Activated CD4-positive, CD25-positive, alpha-beta regulatory T cell treated with anti-CD3 and anti-CD28 coated beads, Interleukin-2, amount 50 U/mL, for 16 hours (primary cell): ENCODE measurements around the gene IL12RB1.
A peak's percentile ranks its signal among the peaks of the same experiment; 100 is the strongest.
"Not testable (repeated sequence)": the region's sequence is repeated elsewhere in the genome, so short reads cannot be mapped to it uniquely, and the experiment has no call there.

Experiments used
- DNase-seq: peaks from one replicate; pipeline ENCODE4 v3.0.0-alpha.2; 2020; ENCODE audit warnings: low read depth, low spot score

IL12RB1 gene

DNA sequence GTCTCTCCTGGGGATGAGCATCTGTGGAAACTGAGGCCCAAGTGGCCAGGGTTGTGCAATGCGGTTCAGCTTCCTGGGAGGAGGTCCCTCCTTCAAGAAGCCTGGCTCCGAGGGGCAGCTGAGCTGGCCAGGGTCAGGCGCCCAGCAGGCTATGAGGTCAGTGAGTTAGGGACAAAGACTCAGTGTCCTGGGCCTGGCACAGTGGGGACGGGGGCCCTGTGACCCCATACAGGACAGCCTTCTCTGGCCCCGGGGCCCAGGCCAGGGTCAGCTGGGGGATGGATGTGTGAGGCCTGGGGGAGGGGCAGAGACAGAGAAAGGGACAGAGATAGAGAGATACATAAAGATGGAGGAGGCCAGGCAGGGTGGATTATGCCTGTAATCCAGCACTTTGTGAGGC lies 3.0 kb upstream of the IL12RB1 start:
- no peak for DNase-seq

DNA sequence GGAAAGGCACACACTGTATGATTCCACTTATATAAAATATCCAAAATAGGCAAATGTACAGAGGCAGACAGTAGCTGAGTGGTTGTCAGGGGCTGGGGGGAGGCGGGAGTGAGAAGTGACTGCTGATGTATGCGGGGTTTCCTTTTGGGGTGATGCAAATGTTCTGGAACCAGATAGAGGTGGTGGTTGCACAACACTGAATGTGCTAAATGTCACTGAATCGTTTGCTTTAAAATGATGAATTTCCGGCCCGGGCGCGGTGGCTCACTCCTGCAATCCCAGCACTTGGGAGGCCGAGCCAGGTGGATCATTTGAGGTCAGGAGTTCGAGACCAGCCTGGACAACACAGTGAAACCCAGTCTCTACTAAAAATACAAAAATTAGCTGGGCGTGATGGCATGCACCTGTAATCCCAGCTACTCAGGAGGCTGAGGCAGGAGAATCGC lies 2.4 kb upstream of the IL12RB1 start:
- not testable (repeated sequence) for DNase-seq

DNA sequence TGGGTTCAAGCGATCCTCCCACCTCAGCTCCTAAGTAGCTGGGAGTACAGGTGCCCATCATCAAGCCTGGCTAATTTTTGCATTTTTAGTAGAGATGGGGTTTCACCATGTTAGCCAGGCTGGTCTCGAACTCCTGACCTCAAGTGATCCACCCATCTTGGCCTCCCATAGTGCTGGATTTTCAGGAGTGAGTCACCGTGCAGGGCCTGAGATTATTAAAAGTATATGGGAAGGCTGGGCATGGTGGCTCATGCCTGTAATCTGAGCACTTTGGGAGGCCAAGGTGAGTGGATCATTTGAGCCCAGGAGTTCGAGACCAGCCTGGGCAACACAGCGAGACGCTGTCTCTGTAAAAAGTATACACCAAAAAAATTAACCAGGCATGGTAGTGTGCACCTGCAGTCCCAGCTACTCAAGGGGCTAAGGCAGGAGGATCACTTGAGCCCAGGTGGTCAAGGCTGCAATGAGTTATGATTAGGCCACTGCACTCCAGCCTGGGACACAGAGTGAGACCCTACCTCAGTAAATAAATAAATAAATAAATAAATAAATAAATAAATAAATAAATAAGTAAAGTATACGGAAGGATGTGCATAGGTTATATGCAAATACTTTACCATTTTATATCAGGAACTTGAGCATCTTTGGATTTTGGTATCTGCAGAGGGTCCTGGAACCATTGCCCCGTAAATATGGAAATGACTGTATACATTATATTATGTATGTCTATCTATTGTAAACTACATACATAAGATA lies 854 bp downstream of the IL12RB1 start:
- DNase-seq = no peak

DNA sequence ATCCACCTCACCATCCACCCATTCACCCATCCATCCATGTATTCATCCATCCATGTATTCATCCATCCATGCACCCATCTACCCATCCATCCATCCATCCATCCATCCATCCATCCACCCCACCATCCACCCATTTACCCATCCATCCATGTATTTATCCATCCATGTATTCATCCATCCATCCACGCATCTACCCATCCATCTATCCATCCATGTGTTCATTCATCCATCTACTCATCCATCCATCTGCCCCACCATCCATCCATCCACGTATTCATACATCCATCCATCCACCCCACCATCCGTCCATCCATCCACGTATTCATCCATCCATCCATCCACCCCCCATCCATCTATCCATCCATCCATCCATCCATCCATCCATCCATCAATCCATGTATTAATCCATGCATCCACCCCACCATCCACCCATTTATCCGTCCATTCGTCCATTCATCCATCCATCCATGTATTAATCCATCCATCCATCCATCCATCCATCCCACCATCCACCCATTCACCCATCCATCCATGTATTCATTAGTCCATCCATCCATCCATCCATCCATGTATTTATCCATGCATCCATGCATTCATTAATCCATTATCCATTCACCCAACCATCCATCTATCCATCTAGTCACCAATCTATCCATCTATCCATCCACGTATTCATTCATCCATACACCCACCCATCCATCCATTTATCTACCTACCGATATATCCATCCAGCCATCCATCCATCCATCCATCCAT lies 2.6 kb downstream of the IL12RB1 start:
- DNase-seq = no peak

GRCh38 chr19:18074192-18074591 lies 12.5 kb downstream of the IL12RB1 start:
- DNase-seq = no peak

GRCh38 chr19:18073197-18073596 lies 13.5 kb downstream of the IL12RB1 start:
- no peak for DNase-seq

- DNase-seq = no peak
Observed at GRCh38 chr19:18072335-18072734, 14.4 kb downstream of the IL12RB1 start.

GRCh38 chr19:18070181-18070580 lies 16.6 kb downstream of the IL12RB1 start:
- no peak for DNase-seq

- no peak for DNase-seq
Observed at GRCh38 chr19:18069383-18069782, 17.4 kb downstream of the IL12RB1 start.

DNA sequence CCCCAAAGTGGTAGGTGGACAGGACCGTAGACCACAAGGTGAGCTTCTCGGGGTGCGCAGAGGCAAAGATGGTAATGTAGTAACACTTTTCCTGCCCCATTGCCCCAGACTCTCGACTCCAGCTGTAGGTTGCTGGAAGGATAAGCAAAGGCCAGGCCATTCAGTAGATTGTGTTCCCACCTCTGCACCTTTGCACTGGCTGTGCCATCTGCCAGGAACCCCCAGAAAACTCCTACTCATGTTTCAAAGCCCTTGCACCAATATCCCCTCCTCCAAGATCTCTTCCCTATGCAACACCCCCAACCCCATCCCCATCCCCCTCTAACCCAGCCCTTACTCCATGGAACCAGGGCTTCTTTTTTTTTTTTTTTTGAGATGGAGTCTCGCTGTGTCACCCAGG lies 18.3 kb downstream of the IL12RB1 start:
- DNase-seq = no peak

- no peak for DNase-seq
Observed at GRCh38 chr19:18065173-18065495, 21.6 kb downstream of the IL12RB1 start.

GRCh38 chr19:18063463-18063862 lies 23.3 kb downstream of the IL12RB1 start:
- DNase-seq = no peak

DNA sequence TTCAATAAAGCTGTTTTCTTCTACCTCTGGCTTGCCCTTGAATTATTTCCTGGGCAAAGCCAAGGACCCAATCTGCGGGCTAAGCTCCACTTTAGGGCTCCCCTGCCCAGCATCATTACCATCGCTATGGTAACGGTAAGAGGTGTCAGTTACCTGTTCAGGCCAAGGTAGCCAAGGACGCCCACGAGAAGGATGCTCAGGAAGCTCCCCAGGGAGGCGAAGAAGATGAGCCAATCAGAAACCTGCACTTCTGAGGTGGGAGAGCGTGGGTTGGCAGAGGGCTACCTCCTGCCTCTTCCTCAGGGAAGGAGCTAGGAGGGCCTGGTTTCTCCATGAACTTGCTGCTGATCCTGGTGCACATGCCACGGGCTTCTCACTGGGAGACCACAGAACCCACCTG lies 24.7 kb downstream of the IL12RB1 start:
- DNase-seq = no peak

- DNase-seq = no peak
Observed at GRCh38 chr19:18060472-18060871, 26.3 kb downstream of the IL12RB1 start.

- no peak for DNase-seq
Observed at GRCh38 chr19:18059902-18060301, 26.8 kb downstream of the IL12RB1 start.

- no peak for DNase-seq
Observed at GRCh38 chr19:18059297-18059696, 27.4 kb downstream of the IL12RB1 start.

DNA sequence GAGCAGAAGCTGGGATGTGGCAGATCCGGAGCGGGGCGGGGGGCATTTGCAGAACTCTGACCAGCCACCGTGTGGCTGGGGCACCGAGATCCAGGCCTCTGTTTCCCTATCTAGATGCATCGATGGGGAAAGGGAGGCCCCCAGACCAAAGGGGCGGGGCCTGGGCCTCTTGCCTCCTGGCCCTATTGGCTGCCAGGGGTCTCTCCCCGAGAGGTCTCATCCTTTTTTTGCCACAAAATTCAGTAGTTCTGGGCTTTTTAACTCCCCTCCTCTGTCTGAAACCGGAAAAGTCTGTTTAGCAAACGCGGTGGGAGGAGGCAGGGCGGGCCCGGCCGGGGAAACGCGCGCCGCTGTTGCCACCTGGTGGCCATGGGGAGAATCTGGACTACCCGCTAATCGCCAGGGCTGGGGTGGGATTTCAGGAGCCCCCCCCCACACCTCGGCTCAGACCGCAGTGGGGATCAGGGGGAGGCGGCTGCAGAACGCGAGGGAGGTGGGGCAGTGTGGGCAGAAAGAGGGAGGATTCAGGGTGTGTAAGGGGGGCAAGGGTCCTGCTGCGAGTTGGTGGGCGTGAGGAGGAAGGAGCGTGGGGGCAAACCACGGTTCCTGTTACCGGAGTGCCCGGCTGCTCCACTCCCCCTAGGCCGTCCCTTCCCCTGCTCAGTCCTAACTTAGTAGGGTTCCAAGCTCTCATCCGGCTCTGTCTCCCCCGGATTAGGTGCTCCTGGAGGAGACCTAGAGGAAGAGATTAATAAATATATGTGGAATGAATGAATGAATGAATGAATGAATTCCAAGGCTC lies 28.3 kb downstream of the IL12RB1 start:
- peak; percentile 60 for DNase-seq

DNA sequence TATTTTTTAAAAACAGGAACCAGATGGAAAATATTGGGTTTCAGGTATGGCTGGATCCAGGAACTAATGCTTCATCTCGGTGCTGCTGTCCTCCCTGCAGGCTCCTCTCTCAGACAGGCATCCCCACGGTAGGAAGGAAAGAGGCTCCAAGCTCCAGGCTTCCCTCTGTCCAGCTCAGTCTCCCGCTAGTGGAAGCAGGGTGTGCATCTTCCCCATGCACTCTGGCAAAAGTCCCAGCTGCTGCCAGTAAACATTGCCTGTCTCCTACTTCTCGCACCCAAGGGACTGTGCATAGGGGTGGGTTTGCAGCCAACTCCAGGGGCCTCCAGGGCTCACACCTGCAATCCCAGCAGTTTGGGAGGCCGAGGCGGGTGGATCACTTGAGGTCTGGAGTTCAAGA lies 29.2 kb downstream of the IL12RB1 start:
- no peak for DNase-seq

DNA sequence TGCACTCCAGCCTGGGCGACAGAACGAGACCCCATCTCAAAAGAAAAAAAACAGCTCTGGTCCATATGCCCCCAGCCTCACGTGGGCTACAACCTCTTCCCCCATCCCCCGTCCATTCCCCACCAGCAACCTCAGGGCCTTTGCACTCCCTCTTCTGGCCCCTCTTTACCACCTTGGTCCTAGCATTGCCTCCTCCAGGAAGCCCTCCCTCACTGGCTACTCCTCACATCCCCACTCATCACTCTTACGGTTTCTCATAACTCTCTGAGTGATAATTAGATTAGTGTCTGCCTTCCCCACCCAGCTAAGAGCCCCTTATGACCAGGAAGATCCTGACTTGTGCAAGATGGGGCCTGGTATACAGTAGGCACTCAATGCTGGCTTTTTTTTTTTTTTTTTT lies 30.8 kb downstream of the IL12RB1 start:
- no peak for DNase-seq

- DNase-seq = no peak
Observed at GRCh38 chr19:18053576-18054219, 33.0 kb downstream of the IL12RB1 start.

- no peak for DNase-seq
Observed at GRCh38 chr19:18051887-18052286, 34.8 kb downstream of the IL12RB1 start.

- DNase-seq = no peak
Observed at GRCh38 chr19:18049385-18049784, 37.3 kb downstream of the IL12RB1 start.
